NT2/D1 (cell line): ENCODE results near the gene LRRC26.

Experiments used
- SUZ12 ChIP-seq: IDR thresholded peaks from 2 replicates; pipeline ENCODE4 v1.6.1; 2011; ENCODE audit not compliant: insufficient read length, insufficient read depth; ENCODE audit errors: extremely low read depth
- YY1 ChIP-seq: IDR thresholded peaks from 2 replicates; pipeline ENCODE4 v1.6.1; 2011; ENCODE audit not compliant: insufficient read length, insufficient read depth

DNA sequence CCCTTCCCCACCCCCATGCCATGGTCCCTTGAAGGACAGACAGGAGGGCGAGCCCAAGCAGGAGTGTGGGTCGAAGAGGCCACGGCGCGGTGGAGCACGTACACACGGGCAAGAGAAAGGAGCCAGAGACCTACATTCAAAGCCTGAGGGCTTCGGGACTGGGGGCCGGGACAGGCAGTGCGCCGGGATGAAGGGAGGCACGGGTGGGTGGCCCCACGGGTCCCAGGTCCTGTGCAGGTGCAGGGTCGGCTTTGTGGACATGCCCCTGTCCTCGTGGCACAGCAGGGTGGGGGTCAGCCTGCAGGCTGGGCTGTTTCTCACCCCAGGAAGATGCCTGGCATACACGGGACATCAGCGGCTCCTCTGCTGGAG lies 9.8 kb downstream of the LRRC26 start:
- no peak for TF ChIP-seq YY1
- TF ChIP-seq SUZ12: no peak
